HCEC 1CT (cell line): ENCODE data around the gene KCNMB1.

Source experiments
- DNase-seq: peaks from one replicate; pipeline ENCODE4 v3.0.0-alpha.2; 2017

KCNMB1 gene

DNA sequence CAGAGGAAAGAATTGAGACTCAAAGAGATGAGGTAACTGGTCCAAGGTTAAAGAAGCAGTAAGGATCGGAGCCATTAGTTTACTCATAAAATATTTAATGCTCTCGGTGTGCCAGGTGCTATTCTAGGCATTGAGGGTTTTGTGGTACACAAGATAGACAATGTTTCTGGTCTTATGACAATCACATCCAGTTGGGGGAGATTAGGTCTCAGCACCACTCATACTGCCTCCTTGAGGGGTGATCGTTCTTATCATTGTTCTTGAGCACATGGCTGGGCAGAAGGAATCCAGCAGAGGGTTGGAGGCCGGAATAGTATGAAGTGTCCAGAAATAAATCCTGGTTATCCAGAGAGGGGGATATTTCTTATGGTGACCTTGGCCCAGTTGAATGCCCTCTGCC is 50.9 kb downstream of the KCNMB1 start:
- DNase-seq: no peak

DNA sequence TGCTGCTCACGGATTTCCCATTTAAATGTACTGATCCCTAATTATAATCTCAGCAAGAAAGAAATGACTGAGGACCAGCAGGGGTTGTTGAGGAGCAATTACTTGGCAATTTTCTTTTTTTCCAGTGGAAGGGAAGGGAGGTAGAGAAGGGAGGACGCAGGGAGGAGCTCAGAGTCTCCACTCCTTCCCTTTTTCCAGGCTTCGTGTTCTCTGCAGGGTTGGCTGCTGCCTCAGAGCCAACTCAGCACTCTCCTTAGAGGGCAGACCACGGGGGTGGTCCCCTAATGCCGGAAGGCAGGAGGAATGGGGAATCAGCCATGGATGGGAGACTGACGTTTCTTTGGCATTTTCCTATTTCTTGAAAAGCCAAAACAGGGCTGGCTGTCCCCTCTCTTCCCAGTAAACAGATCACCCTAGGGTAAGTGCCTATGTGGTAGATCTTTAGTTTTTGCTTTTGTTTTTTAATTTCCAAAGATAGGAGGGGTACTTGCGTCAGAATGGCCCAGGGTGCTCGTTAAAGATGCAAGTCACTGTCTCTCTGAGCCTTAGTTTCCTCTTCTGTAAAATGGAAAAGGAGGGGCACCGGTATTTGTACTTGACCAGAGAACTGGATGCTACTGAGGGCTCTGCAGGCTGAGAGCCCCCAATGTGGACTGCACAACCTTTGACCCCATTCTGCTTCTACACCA is 52.0 kb downstream of the KCNMB1 start:
- no peak for DNase-seq

DNA sequence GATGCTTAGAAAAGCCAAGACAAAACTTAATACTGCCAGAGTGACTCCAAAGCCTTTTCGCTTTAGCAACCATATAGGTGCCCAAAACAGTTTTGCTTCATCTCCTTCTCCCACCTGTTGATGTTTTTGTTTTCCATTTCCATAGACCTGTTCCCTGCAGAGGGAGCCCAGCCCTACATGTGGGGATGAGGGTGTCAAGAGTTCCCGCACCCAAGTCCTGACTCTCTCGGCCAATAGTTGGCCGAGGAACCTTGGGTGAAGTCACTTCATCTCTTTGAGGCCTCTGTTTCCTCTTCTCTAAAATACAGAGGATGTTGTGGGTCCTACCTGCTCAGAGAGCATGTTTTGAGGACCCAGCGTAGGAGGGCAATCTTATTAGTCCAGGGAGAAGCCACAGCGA is 53.1 kb downstream of the KCNMB1 start:
- no peak for DNase-seq

DNA sequence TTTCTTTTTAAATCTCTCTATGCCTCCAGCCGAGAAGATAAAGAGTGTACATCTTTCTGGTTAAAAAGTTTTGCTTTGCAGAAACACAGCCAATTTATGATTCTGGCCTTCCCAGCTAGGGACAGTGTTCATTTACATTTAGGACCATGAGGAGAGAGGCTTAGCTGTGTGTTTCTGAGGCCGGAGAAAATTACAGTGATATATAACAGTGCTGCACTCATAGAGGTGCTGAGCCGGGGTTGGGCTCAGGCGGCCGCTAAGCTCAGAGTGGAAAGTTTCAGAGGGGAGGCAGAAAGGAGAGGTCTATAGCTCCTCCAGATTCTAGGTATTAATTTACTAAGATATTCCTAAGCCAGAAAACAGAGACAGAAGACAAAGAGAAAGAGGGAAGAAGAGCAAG is 54.5 kb downstream of the KCNMB1 start:
- no peak for DNase-seq

DNA sequence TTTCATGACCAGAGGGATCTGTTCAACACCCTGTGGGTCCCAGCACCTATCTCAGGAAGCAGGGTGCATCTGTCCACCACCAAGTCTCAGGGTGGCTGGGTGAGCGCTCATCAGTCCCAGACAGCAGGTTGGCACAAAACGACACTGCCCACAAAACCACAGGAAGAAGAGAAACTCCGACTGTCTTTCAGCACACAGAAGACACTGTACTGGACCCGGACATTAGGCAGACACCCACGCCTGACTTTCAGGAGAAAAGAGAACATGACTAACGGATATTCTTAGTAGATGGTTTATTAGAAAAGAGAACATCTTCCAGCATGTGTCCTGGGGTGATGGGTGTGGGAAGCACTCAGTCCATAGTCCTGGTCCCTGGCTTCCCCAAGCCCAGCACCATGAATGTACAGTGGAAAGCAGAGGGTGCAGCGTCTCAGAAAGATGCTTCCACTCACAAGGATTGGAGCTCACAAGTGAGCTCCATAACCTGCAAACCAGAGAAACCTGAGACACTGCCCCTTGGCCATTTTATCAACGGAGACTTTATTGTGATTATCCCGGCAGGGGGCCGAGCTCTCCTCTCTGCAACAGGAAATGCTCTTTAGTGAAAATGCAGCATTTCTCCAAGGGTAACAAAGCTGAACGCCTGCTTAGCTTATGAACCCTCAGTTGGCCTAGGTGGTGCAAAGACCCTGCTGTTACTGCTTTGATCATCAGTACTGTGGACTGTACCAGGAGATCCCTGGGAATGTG is 55.8 kb downstream of the KCNMB1 start:
- no peak for DNase-seq

DNA sequence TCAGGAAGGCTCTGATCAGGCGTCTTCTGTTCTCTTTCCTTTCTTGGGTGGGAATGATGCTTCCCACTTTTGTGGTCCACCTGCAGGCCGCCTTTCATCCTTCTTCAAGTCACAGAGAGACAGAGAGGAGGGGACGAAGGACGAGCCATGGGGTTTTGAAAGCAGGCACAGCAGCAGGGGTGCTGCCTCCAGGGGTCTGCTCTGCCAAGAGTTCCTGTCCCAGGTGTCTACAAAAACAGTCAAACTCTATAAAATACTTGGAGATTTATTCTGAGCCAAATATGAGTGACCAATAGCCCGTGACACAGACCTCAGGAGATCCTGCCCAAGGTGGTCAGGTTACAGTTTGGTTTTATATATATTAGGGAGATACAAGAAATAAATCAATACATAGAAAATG is 57.1 kb downstream of the KCNMB1 start:
- no peak for DNase-seq

DNA sequence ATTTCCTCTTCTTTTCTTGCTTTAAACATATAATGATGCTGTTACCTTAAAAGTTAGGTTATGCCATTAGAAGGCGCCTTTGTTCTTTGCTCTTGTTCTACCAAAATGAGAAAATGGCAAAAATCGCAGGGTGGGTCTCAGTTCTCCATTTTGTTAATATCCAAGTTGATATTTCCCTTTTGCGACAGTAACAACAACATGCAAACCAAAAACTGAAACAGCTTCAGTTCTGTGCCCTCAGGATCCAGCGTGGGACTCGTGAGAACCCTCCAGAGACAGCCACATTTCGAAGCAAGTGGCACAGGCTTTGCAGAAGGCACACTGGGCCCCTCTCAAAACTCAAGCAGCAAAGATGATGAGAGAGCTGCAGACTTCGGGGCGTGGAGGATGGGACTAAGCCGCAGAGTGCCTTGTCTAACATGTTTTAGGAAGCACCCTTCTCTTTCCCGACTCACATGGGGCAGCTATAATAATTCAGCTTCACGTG is 58.6 kb downstream of the KCNMB1 start:
- DNase-seq: no peak

DNA sequence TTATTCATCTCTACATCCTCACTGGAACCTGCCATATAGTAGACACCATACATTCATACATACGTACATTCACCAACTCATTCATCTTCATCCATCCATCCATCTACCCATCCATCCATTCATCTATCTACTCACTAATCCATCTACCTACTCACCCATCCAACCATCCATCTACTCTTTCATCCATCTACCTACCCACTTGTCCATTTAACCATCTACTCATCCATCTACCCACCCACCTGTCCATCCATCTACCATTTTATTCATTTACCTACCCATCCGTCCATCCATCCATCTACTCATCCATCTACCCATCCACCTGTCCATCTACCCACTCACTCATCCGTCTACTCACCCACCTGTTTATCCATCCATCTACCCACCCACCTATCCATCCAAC is 59.6 kb downstream of the KCNMB1 start:
- DNase-seq: no peak

DNA sequence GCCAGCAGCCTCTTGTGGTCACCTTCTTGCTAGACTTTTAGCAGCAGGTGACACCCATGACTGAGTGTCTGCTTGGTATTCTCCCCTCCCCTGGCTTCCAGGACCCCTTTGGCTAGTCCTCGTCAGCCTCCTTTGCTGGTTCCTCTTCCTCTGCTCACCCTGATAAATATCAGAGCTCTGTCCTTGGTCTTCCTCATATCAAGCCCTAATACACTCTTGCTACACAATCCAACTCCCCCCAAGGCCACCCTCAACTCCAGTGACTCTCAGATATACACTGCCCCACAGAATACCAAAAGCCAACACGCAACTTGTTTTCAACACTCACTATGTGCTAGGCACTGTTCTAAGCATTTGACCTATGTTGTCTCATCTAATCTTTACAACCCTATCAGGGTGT is 61.3 kb downstream of the KCNMB1 start:
- no peak for DNase-seq

DNA sequence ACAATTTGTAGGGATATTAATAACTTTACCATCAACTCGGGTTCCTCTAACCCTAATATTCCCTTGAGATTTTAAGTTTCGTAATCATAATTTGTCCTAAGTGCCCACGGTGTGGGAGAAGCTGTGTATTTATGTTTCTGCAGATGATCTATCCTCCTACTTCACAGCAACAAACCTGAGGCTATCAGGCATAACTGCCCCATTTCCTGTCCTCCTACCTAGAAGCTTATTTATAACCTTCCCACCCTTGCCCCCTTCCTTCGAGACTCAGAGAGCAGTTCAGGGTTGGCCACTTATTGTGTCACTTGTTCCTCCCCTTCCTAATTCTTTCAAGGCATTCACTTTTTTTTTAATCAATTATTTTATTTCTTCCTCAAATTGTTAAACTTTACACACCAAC is 62.0 kb downstream of the KCNMB1 start:
- no peak for DNase-seq
